K562 (cell line): Measurements from ENCODE around the gene MME. TPM values are rescaled to one million over a fixed set of nuclear protein-coding genes. Genes with fewer than 3 reads are reported as not detected.

ENCODE experiments used
- ATF4 ChIP-seq: fragments of 450-650 bp; formaldehyde crosslinking; IDR thresholded peaks from 2 replicates; pipeline ENCODE4 v1.4.0; 2022; ENCODE audit warnings: mild to moderate bottlenecking, moderate library complexity
- CXXC5 ChIP-seq: fragments of 250-450 bp; sonication (Bioruptor Pico); IDR thresholded peaks from 2 replicates; pipeline ENCODE4 v1.8.0; 2022; ENCODE audit warnings: inconsistent platforms, mild to moderate bottlenecking, moderate library complexity
- DMBX1 ChIP-seq: fragments of 250-450 bp; sonication (Bioruptor Pico); IDR thresholded peaks from 2 replicates; pipeline ENCODE4 v1.8.0; 2022; ENCODE audit warnings: inconsistent platforms, mild to moderate bottlenecking, moderate library complexity, borderline replicate concordance
- E2F4 ChIP-seq: sonication (generic); formaldehyde crosslinking; IDR thresholded peaks from 2 replicates; pipeline ENCODE4 v1.8.0; 2022; ENCODE audit warnings: mild to moderate bottlenecking, low read depth, missing genetic modification reagents
- FOXK1 ChIP-seq: sonication (generic); formaldehyde crosslinking; IDR thresholded peaks from 2 replicates; pipeline ENCODE4 v1.8.0; 2022; ENCODE audit warnings: missing genetic modification reagents, mild to moderate bottlenecking, borderline replicate concordance
- GABPB1 ChIP-seq: sonication (generic); formaldehyde crosslinking; IDR thresholded peaks from 2 replicates; pipeline ENCODE4 v1.8.0; 2022; ENCODE audit warnings: mild to moderate bottlenecking, missing genetic modification reagents
- GTF2A2 ChIP-seq: IDR thresholded peaks from 2 replicates; pipeline ENCODE4 v1.6.1; 2016; ENCODE audit warnings: mild to moderate bottlenecking, missing genetic modification characterization, missing compliant biosample characterization
- HDAC1 ChIP-seq, 2 experiments: fragments of 450-650 bp; IDR thresholded peaks; 2 replicates each; pipeline ENCODE4 v1.6.1; 2016 to 2017; ENCODE audit warnings: inconsistent platforms in 1 of 2, mild to moderate bottlenecking in 1 of 2, moderate library complexity in 1 of 2
- MNT ChIP-seq, 2 experiments: fragments of 450-650 bp; conservative IDR thresholded peaks; 2 replicates each; pipeline ENCODE4 v1.6.1; 2017; ENCODE audit warnings: mild to moderate bottlenecking in 2 of 2, moderate library complexity in 2 of 2
- NRF1 ChIP-seq, 2 experiments: fragments of 450-650 bp; IDR thresholded peaks in 1 of 2; conservative IDR thresholded peaks in 1 of 2; 2 replicates each; pipeline ENCODE4 v1.6.1; 2014; ENCODE audit warnings: mild to moderate bottlenecking in 2 of 2
- RAD21 ChIP-seq, 2 experiments: fragments of 250-450 bp in 1 of 2; fragments of 450-650 bp in 1 of 2; sonication (Bioruptor Pico) in 1 of 2; formaldehyde crosslinking in 1 of 2; IDR thresholded peaks in 1 of 2; conservative IDR thresholded peaks in 1 of 2; 2 replicates each; pipeline versions ENCODE4 v1.4.0 to v1.8.0; 2020 to 2022; ENCODE audit warnings: mild to moderate bottlenecking in 2 of 2, moderate library complexity in 1 of 2
- RBBP5 ChIP-seq: fragments of 200-600 bp; sonication (generic); IDR thresholded peaks from 2 replicates; pipeline ENCODE4 v1.6.1; 2012; ENCODE audit warnings: borderline replicate concordance, mild to moderate bottlenecking, low read length, control low read depth, inconsistent platforms; ENCODE audit not compliant: insufficient read depth, poor library complexity, severe bottlenecking
- RBM25 ChIP-seq: fragments of 200-400 bp; formaldehyde crosslinking; IDR thresholded peaks from 2 replicates; pipeline ENCODE4 v1.6.1; 2018; ENCODE audit warnings: low read length, low read depth, moderate library complexity; ENCODE audit not compliant: severe bottlenecking
- RERE ChIP-seq: sonication (generic); formaldehyde crosslinking; IDR thresholded peaks from 2 replicates; pipeline ENCODE4 v1.8.0; 2023; ENCODE audit warnings: missing genetic modification reagents, mild to moderate bottlenecking, borderline replicate concordance
- SMC3 ChIP-seq: conservative IDR thresholded peaks from 2 replicates; pipeline ENCODE4 v1.6.1; 2011; ENCODE audit warnings: low read depth, low read length, improper control_type of control experiment; ENCODE audit not compliant: insufficient read depth
- VEZF1 ChIP-seq: fragments of 200-800 bp; sonication (Bioruptor generic); IDR thresholded peaks from 2 replicates; pipeline ENCODE4 v1.6.1; 2017; ENCODE audit warnings: missing genetic modification characterization, missing compliant biosample characterization
- polyA plus RNA-seq, 8 experiments: library from polyadenylated mRNA; depleted of rRNA in 4 of 8; stranded (reverse) in 5 of 8; unstranded in 3 of 8; fragments of >200 nt; fragmentation: Nextera tagmentation in 2 of 8; fragmentation: Illumina TruSeq in 1 of 8; extraction: Ambion mirVana in 2 of 8; extraction: Trizol in 1 of 8; gene quantifications; 2 replicates each; pipeline versions ENCODE4 v1.2.1 to v1.2.3, GENCODE V29; 2011 to 2014; ENCODE audit warnings: inconsistent platforms in 1 of 8, missing spikeins in 1 of 8
- total RNA-seq, 7 experiments: library from RNA; depleted of rRNA in 6 of 7; stranded (reverse); fragments of >200 nt in 6 of 7; fragmentation: Illumina TruSeq in 2 of 7; extraction: Trizol in 2 of 7; gene quantifications; 2 replicates each; pipeline versions ENCODE4 v1.2.1 to v1.2.3, GENCODE V29; 2011 to 2021; ENCODE audit warnings: low replicate concordance in 1 of 7

MME gene
- total and polyA plus RNA-seq, 9 of the 15 experiments (the other 6 are each of a cell fraction or from before 2014, with no cell fraction given), result 0.80 to 8.6 (median 2.5) TPM

- TF ChIP-seq FOXK1 (CRISPR knock-in tag), result no peak
- TF ChIP-seq E2F4 (CRISPR knock-in tag), result no peak
- TF ChIP-seq MNT (conservative IDR thresholded peaks at IDR 0.05), result 0 out of 4 replicates have a peak, but pooled peaks of 1 of the 2 experiments have one; percentile 25
- TF ChIP-seq DMBX1, result peak; percentile 75; the same call in 1 of the 2 replicates
- TF ChIP-seq HDAC1 (IDR thresholded peaks at IDR 0.05), result no peak
- TF ChIP-seq RERE (CRISPR knock-in tag), result no peak
- no peak for TF ChIP-seq RBM25
- TF ChIP-seq NRF1 (conservative IDR thresholded peaks at IDR 0.05 in 1 of 2, IDR thresholded peaks at IDR 0.05 in 1 of 2), result no peak
- TF ChIP-seq CXXC5, result peak; percentile 50
- TF ChIP-seq GABPB1 (CRISPR knock-in tag), result no peak
- no peak for TF ChIP-seq SMC3
- TF ChIP-seq RBBP5, result no peak
- TF ChIP-seq RAD21 (CRISPR knock-in tag; conservative IDR thresholded peaks at IDR 0.05 in 1 of 2, IDR thresholded peaks at IDR 0.05 in 1 of 2), result 0 out of 4 replicates have a peak, but pooled peaks of 1 of the 2 experiments have one; percentile 8
- TF ChIP-seq GTF2A2 (tag), result no peak
- TF ChIP-seq VEZF1 (CRISPR knock-in tag), result no peak
- no peak for TF ChIP-seq ATF4 (CRISPR knock-in tag)
Observed at GRCh38 chr3:155070932-155071387, 9.2 kb upstream of the MME start (continued).
